T47D (cell line): ENCODE measurements around the gene SLC22A4.

Source experiments
- DNase-seq, 2 experiments: peaks; one replicate each; pipeline versions ENCODE4 v3.0.0 to v3.0.0-alpha.2; 2011 to 2012; ENCODE audit warnings: low read depth in 1 of 2, low spot score in 1 of 2
- JUND ChIP-seq: IDR thresholded peaks from 2 replicates; pipeline ENCODE4 v1.6.1; 2012; ENCODE audit warnings: low read depth
- in situ Hi-C: cut with HindIII; loops from 2 replicates; pipeline ENCODE4 v1.10.0; 2016; ENCODE audit warnings: low sequenced_read_pairs, low pct_unique_long_range_greater_than_20kb

Gene SLC22A4

DNA sequence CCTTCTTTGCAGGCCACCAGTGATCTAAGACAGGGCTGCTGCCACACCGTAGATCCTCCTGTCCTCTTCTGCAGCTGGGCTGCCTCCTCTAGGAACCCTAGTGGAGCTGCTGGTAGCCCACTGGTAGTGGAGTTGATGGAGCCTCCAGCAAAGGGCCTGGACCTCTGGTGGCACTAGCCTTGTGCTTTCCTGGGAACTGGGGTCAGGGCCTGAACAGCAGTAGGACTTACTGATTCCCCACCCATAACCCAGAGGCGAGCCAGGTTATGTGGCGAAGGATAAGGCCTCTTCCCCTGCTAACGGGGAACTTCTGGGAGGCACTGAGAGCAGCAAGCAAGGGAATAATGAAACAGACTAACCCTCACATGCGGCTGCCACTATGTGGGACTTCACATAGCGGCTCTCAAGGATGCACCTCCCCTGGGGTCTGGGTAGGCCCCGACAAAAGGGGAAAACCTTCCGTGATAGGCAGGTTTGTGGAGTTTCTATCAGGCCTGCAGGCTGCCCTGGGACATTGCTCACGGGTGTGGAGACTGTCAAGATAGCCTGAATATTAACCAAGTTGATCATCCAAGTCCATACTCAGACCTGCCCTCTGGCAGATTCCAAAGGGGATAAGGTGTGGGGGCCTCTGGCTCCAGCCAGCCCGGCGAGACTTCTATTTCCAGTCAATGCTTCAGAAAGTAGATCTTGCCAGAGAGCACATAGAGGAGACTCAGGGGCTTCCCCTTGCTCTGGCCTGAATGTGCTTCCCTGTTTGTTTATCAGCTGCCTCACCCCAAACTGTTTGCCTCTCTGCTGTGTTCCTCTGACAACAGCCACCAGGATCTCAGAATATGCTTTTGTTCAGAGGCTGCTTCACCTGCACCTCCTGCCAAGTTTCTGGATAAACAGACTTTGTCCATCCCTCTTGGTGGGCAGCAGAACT, 7.4 kb downstream of the SLC22A4 start:
- no peak for DNase-seq
- in situ Hi-C loops = no loop called here
- TF ChIP-seq JUND = no peak

DNA sequence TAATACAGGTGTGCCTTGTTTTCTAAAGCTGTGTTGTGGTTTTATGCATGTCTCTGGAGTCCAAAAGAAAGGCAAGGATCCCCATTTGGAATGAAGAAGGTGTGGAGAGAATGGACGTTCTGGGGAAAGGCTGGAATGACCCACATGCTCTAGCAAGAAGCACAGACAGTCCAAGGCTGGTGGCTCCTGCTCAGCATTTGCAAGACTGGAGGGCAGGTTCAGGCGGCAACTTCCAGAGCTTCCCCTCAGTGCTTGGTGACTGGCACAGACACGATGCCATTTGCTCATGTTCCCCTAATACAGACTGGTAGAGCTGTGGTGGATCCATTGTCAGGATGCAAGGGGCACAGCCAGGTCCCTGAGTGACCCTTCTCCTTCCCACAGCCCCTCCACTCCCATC, 8.2 kb downstream of the SLC22A4 start:
- DNase-seq = no peak
- in situ Hi-C loops = no loop called here
- no peak for TF ChIP-seq JUND

DNA sequence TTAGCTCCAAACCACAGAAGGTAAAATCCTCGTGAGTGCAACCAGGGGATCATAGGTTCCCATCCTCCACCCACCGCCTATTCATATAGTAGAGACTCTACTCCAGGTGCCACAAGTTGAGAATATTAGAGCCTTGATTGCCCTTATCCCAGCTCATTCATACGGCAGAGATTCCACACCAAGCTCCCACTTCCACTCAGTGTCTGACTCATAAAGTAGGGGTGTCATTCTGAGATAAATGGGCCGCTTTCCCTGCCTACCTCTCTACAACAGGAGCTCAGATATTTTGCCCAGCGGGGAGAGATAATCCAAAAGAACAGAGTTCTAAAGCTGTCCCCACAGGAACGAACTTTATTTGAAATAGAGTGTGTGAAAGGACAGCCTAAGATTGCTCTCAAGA, 9.4 kb downstream of the SLC22A4 start:
- no peak for DNase-seq
- TF ChIP-seq JUND = no peak
- in situ Hi-C loops = no loop called here

DNA sequence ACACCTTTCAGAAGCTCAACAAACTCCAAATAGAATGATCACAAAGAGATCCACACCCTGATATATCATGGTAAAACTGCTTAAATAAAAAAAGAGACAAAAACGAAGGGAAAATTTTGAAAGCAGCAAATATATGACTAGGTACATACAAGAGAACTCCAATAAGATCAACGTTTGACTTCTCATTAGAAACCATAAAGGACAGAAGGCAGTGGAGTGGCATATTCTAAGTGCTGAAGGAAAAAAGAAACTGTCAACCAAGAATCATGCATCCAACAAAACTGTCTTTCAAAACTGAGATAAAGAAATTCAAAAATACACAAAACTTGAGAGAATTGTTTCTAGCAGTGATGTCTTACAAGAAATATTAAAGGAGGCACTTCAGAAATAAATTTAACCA, 11.2 kb downstream of the SLC22A4 start:
- TF ChIP-seq JUND = no peak
- in situ Hi-C loops = no loop called here
- DNase-seq = no peak

GRCh38 chr5:132308701-132309100, 14.5 kb downstream of the SLC22A4 start:
- no peak for DNase-seq
- no peak for TF ChIP-seq JUND
- in situ Hi-C loops = no loop called here

GRCh38 chr5:132309679-132310078, 15.5 kb downstream of the SLC22A4 start:
- in situ Hi-C loops = no loop called here
- TF ChIP-seq JUND = no peak
- peak in 1 of 2 experiments; percentile 62 for DNase-seq

GRCh38 chr5:132310141-132310834, 16.1 kb downstream of the SLC22A4 start:
- no peak for DNase-seq
- in situ Hi-C loops = no loop called here
- no peak for TF ChIP-seq JUND

DNA sequence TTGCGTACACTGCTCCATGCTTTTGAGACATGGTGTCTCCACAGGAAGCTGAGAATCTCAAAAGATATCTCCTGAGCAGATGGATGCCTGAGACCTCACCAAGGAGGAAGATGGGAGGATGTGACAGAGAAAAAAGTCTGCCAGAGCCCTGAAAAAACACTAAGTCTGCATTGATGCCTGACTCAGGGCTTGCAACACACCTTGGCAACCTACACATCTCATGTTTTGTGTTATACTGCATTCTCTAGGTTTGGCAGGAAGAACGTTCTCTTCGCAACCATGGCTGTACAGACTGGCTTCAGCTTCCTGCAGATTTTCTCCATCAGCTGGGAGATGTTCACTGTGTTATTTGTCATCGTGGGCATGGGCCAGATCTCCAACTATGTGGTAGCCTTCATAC, 19.2 kb downstream of the SLC22A4 start:
- DNase-seq = no peak
- TF ChIP-seq JUND = no peak
- in situ Hi-C loops = no loop called here

DNA sequence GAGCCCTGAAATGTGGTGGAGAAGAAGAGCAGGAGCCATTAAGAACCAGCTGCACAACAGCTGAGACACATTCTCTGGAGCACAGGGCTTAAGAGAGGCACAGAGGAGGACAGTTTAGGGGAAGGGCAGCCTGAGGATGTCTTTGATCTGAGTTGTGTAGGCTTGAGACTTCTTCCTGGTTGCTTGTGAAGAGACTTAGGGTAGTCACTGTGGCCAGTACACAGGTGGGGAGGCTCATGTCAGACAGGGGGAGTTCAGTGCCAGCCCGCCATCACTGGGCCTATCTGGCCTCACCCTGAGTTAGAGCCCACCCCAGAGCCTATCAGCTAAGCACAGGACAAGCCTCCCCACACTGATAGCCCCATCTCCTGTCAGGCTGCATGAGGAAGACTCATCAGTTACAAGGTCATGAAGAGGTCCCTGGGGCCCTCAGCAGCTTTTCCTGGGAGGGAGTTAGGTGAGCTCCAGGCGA, 19.8 kb downstream of the SLC22A4 start:
- in situ Hi-C loops = no loop called here
- DNase-seq = no peak
- no peak for TF ChIP-seq JUND

- TF ChIP-seq JUND = no peak
- DNase-seq = no peak
- in situ Hi-C loops = no loop called here
Measured at GRCh38 chr5:132315529-132316067, 21.4 kb downstream of the SLC22A4 start.

DNA sequence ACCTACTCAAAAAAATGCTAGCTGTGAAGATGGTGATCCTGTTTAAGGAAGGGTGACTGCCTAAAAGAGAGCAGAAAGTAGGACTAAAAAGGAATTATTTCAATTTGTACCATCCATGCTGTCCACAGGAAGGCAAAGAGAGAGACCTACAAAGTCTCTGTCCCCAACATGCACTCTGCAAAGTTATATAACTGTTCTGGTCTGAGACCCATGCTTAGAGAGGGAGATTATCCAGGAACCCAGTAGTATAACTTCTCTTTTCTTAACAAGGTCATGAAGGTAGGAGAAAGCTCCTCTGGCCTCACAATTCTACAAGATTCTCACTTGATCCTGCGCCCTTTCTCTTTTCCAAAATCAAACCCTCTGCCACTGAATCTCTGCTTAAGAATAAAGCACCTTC, 25.8 kb downstream of the SLC22A4 start:
- in situ Hi-C loops = no loop called here
- TF ChIP-seq JUND = no peak
- DNase-seq = no peak

DNA sequence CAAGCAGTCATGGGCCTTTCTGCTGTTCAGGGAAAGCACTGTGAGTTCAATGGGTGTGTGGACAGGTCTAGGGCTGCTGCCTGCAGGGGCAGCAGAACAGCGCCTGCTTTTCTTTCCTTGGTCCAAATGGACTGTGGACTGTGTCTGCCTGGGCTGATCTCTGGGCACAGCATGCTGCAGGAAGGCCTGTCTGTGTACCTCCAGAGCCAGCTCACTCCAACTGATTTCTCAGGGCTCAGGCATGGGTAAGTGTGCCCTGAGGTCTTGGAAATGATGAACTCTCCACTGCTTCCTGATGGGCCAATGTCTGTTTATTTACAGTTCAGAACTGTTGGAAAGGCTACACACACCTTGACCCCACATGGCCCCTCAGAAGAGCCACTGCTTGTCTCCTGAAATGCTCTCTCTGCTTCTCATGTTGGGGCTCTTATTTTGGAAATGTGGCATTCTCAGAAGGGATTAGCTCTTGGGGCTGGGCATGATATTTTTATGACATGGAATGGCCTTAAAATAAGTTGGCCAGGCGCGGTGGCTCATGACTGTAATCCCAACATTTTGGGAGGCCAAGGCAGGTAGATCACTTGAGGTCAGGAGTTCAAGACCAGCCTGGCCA, 27.0 kb downstream of the SLC22A4 start:
- TF ChIP-seq JUND = no peak
- DNase-seq = no peak
- in situ Hi-C loops = no loop called here
